Kidney (tissue), 14 donors: ENCODE data around the gene TMEM266. TPM values are rescaled to one million over a fixed set of nuclear protein-coding genes. Genes with fewer than 3 reads are reported as not detected.

Experiments used
- DNase-seq, 5 donors: peaks; one replicate each; pipeline ENCODE4 v3.0.0-alpha.2; 2013 to 2020
- FAIRE-seq: peaks from 2 replicates; lab custom pipeline; 2012; peaks lifted over from hg19 to GRCh38; lab: Jason Lieb, UNC
- H3K27ac ChIP-seq, 2 donors: one replicate each; pipeline ENCODE4 v1.7.0; 2013; ENCODE audit warnings: low read depth in 2 of 2, low read length in 2 of 2, inconsistent platforms in 1 of 2
- H3K27me3 ChIP-seq: one replicate; pipeline ENCODE4 v1.7.1; 2013; ENCODE audit warnings: low read length, inconsistent platforms; ENCODE audit not compliant: control insufficient read depth, insufficient read depth
- H3K36me3 ChIP-seq, 3 donors: one replicate each; pipeline versions ENCODE4 v1.7.0 to v1.7.1; 2013; ENCODE audit warnings: low read length in 3 of 3, control low read depth in 1 of 3, inconsistent platforms in 1 of 3; ENCODE audit not compliant: insufficient read depth in 3 of 3, control insufficient read depth in 2 of 3
- H3K4me1 ChIP-seq, 3 donors: one replicate each; pipeline versions ENCODE4 v1.7.0 to v1.7.1; 2013; ENCODE audit warnings: low read length in 3 of 3, inconsistent platforms in 1 of 3, low read depth in 1 of 3; ENCODE audit not compliant: control insufficient read depth in 2 of 3, insufficient read depth in 2 of 3
- H3K4me3 ChIP-seq, 3 donors: one replicate each; pipeline versions ENCODE4 v1.7.0 to v1.8.1; 2013; ENCODE audit warnings: low read length in 3 of 3, control low read depth in 1 of 3, inconsistent platforms in 1 of 3
- H3K9ac ChIP-seq, 3 donors: one replicate each; pipeline versions ENCODE4 v1.7.0 to v1.7.1; 2013; ENCODE audit warnings: low read length in 3 of 3, control low read depth in 1 of 3, inconsistent platforms in 1 of 3
- H3K9me3 ChIP-seq, 3 donors: one replicate each; pipeline versions ENCODE4 v1.7.0 to v1.7.1; 2013; ENCODE audit warnings: low read length in 3 of 3, control low read depth in 1 of 3, inconsistent platforms in 1 of 3; ENCODE audit not compliant: control insufficient read depth in 2 of 3, insufficient read depth in 1 of 3
- CTCF ChIP-seq: IDR thresholded peaks from 3 replicates; pipeline ENCODE4 v1.5.1; 2012; ENCODE audit warnings: mild to moderate bottlenecking, moderate library complexity, borderline replicate concordance; ENCODE audit not compliant: insufficient read depth; ENCODE audit errors: extremely low read depth
- intact Hi-C: fragments of 100-400 bp; cut with DNase I; formaldehyde crosslinking; loops from one replicate; pipeline ENCODE4 v1.11.1; 2022
- polyA plus RNA-seq: library from polyadenylated mRNA; stranded (reverse); fragments of 350-450 nt; fragmentation: Illumina TruSeq; extraction: RNeasy Lipid Tissue Mini Kit (QIAGEN cat#74804); gene quantifications from one replicate; pipeline ENCODE4 v1.2.3, GENCODE V29; 2014; ENCODE audit warnings: low read depth, low replicate concordance; ENCODE audit not compliant: insufficient read depth
- total RNA-seq: library from RNA; stranded (reverse); fragmentation: NEBNext Ultra II Directional; extraction: Animal tissue kit (Norgen Biotek cat#: 25700); gene quantifications from one replicate; pipeline ENCODE4 v1.2.1, GENCODE V29; 2021
- donor health status: control.
- donor health status: control.
- donor health status: control.
- donor health status: control.
- donor health status: control.
- donor health status: DM: yes; HTN: yes; CAD: no.
- donor health status: Normal renal cell carcinoma (clear cell type).

TMEM266 gene
- total and polyA plus RNA-seq, 2 donors from 2014 or later: 0.72 to 3.1 TPM

- Histone ChIP-seq H3K4me3 (no peak overlapping the region), H3K27me3 (no peaks in the 10 kb centered on the region), H3K4me1 (no peaks in the 10 kb centered on the region), H3K9me3 (no peaks in the 10 kb centered on the region), H3K36me3 (peaks cover 0 to 6% (median 5%) of the 10 kb centered on the region in 3 donors), H3K9ac (no peak overlapping the region), H3K27ac (no peak overlapping the region)
- intact Hi-C loops: no loop called here
- DNase-seq: peak in 2 of 5 donors; percentile 53 to 62
- no peak for FAIRE-seq
- peak; percentile 31 for TF ChIP-seq CTCF
These were observed 175.5 kb downstream of the TMEM266 start for GRCh38 chr15:76235186-76235826.

DNA sequence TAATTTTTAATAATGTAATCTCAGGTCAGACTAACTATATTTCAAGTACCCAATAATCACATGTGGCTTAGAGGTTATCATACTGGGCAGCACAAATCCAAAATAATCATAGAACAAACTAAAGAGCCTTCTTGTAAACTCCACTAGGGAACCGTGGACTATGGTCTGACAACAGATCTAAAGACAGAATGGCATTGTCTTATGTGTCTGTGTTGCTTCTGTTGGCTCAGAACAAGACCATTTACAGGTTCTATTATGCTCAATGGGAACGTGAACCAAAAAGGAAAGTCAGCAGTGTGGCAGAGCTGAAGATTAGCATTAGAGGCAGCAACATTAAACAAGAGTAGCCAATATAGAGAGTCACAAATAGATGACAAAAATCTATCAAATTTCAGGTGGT, 176.6 kb downstream of the TMEM266 start:
- Histone ChIP-seq H3K27ac (no peak overlapping the region), H3K27me3 (no peaks in the 10 kb centered on the region), H3K4me3 (no peak overlapping the region), H3K9ac (no peak overlapping the region), H3K9me3 (no peaks in the 10 kb centered on the region), H3K36me3 (no peaks in the 10 kb centered on the region), H3K4me1 (no peaks in the 10 kb centered on the region)
- FAIRE-seq: no peak
- TF ChIP-seq CTCF: no peak
- no peak for DNase-seq
- intact Hi-C loops: no loop called here

DNA sequence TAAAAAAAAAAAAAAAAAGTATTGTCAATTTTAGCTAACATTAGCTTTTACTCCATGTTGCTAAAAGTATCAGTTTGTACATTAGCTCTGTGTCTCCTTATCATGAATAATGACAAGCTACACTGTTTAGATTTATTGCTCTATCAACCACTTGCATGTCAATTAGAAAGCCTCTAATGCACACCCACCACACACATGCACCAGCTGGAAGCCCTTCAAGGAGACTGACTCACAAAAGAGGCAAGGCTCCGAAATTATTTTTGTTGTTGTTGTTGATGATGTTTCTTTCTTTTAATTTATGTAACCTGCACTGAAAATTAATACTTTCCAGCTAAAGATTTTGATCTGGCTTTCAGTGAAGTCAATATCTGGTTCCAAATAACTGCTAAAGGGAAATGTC, 180.0 kb downstream of the TMEM266 start:
- peaks cover 0 to 2% (median 0%) of the 10 kb centered on the region in 3 donors for H3K36me3 ChIP-seq
- TF ChIP-seq CTCF: no peak
- H3K4me3 ChIP-seq: no peak overlapping the region
- no peaks in the 10 kb centered on the region for H3K27me3 ChIP-seq
- DNase-seq (no peak), FAIRE-seq (no peak)
- H3K4me1 ChIP-seq: no peaks in the 10 kb centered on the region
- no peak overlapping the region for H3K9ac ChIP-seq
- intact Hi-C loops: no loop called here
- no peaks in the 10 kb centered on the region for H3K9me3 ChIP-seq
- H3K27ac ChIP-seq: no peak overlapping the region

- no peak overlapping the region for H3K9ac ChIP-seq
- no peaks in the 10 kb centered on the region for H3K27me3 ChIP-seq
- FAIRE-seq (no peak), DNase-seq (no peak)
- no peaks in the 10 kb centered on the region for H3K9me3 ChIP-seq
- no peak overlapping the region for H3K4me3 ChIP-seq
- H3K4me1 ChIP-seq: no peaks in the 10 kb centered on the region
- no peak overlapping the region for H3K27ac ChIP-seq
- no peak for TF ChIP-seq CTCF
- intact Hi-C loops: no loop called here
- H3K36me3 ChIP-seq: peaks cover 0 to 2% (median 0%) of the 10 kb centered on the region in 3 donors
These were observed 185.4 kb downstream of the TMEM266 start for GRCh38 chr15:76245072-76245610.
